Activated T-cell treated with anti-CD3 and anti-CD28 coated beads, Interleukin-2, amount 50 U/mL, for 4 hours (primary cell): ENCODE measurements around the gene HLA-E. TPM values are rescaled to one million over a fixed set of nuclear protein-coding genes. Genes with fewer than 3 reads are reported as not detected.
"Not testable (repeated sequence)": the region's sequence is repeated elsewhere in the genome, so short reads cannot be mapped to it uniquely, and the experiment has no call there.

Source experiments
- ATAC-seq, 2 donors: fragments of 200-7000 bp; cut with Tn5 transposase; one replicate each; pipeline ENCODE4 v1.10.0; 2021
- DNase-seq: peaks from one replicate; pipeline ENCODE4 v3.0.0-alpha.2; 2020
- H3K27me3 Mint-ChIP-seq: one replicate; pipeline ENCODE4 v1.8.0; 2021; ENCODE audit warnings: low read depth, mixed read lengths
- H3K36me3 Mint-ChIP-seq: one replicate; pipeline ENCODE4 v1.8.0; 2022; ENCODE audit warnings: mixed read lengths; ENCODE audit not compliant: insufficient read depth
- H3K4me1 Mint-ChIP-seq: one replicate; pipeline ENCODE4 v1.8.0; 2021; ENCODE audit warnings: low read depth, mixed read lengths
- H3K4me3 Mint-ChIP-seq: one replicate; pipeline ENCODE4 v1.8.0; 2021; ENCODE audit warnings: mild to moderate bottlenecking, moderate library complexity, mixed read lengths
- H3K9me3 Mint-ChIP-seq: one replicate; pipeline ENCODE4 v1.8.0; 2021; ENCODE audit warnings: mixed read lengths
- total RNA-seq, 3 donors: library from RNA; stranded (reverse); gene quantifications; one replicate each; pipeline ENCODE4 v1.2.1, GENCODE V29; 2021

HLA-E gene
- total RNA-seq, 3 donors from 2014 or later, result 695 to 1,026 (median 934) TPM

- Mint-ChIP-seq H3K4me1 (peaks cover 49% of the 10 kb centered on the region), H3K36me3 (peaks cover 41% of the 10 kb centered on the region), H3K4me3 (peak overlapping the region; percentile 98), H3K27me3 (no peaks in the 10 kb centered on the region), H3K9me3 (no peaks in the 10 kb centered on the region)
- ATAC-seq, result peak; percentile 60 to 63
- peak; percentile 85 for DNase-seq
These were observed 942 bp downstream of the HLA-E start for GRCh38 chr6:30490026-30490876.

GRCh38 chr6:30491291-30491953 lies 2.1 kb downstream of the HLA-E start:
- Mint-ChIP-seq H3K4me1 (peaks cover 55% of the 10 kb centered on the region), H3K4me3 (peak overlapping the region; percentile 98), H3K36me3 (peaks cover 42% of the 10 kb centered on the region)
- ATAC-seq, H3K27me3 Mint-ChIP-seq, H3K9me3 Mint-ChIP-seq: not testable (repeated sequence)
- peak; percentile 18 for DNase-seq

- ATAC-seq, result peak in 1 of 2 donors; percentile 2
- Mint-ChIP-seq H3K4me3 (peak overlapping the region; percentile 98), H3K9me3 (no peaks in the 10 kb centered on the region), H3K27me3 (no peaks in the 10 kb centered on the region), H3K36me3 (peaks cover 42% of the 10 kb centered on the region), H3K4me1 (peaks cover 57% of the 10 kb centered on the region)
- DNase-seq, result peak; percentile 20
These were observed 3.0 kb downstream of the HLA-E start for GRCh38 chr6:30491991-30492952.

DNA sequence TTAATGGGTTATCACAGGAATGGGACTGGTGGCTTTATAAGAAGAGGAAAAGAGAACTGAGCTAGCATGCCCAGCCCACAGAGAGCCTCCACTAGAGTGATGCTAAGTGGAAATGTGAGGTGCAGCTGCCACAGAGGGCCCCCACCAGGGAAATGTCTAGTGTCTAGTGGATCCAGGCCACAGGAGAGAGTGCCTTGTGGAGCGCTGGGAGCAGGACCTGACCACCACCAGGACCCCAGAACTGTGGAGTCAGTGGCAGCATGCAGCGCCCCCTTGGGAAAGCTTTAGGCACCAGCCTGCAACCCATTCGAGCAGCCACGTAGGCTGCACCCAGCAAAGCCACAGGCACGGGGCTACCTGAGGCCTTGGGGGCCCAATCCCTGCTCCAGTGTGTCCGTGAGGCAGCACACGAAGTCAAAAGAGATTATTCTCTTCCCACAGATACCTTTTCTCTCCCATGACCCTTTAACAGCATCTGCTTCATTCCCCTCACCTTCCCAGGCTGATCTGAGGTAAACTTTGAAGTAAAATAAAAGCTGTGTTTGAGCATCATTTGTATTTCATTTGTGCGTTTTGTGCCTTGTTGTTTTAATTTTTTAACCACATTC lies 4.4 kb downstream of the HLA-E start:
- Mint-ChIP-seq H3K4me3 (peak overlapping the region; percentile 98), H3K4me1 (peaks cover 57% of the 10 kb centered on the region), H3K36me3 (peaks cover 42% of the 10 kb centered on the region), H3K9me3 (no peaks in the 10 kb centered on the region), H3K27me3 (no peaks in the 10 kb centered on the region)
- DNase-seq, result peak; percentile 47
- no peak for ATAC-seq

- Mint-ChIP-seq H3K4me1 (peaks cover 55% of the 10 kb centered on the region), H3K27me3 (no peaks in the 10 kb centered on the region), H3K4me3 (peak overlapping the region; percentile 98), H3K9me3 (no peaks in the 10 kb centered on the region), H3K36me3 (peaks cover 42% of the 10 kb centered on the region)
- no peak for ATAC-seq
- DNase-seq, result no peak
These were observed 5.1 kb downstream of the HLA-E start for GRCh38 chr6:30494291-30494861.

- DNase-seq, H3K27me3 Mint-ChIP-seq, ATAC-seq, H3K9me3 Mint-ChIP-seq: not testable (repeated sequence)
- H3K4me1 Mint-ChIP-seq, result peaks cover 58% of the 10 kb centered on the region
- H3K4me3 Mint-ChIP-seq, result peak overlapping the region; percentile 45
- peaks cover 42% of the 10 kb centered on the region for H3K36me3 Mint-ChIP-seq
These were observed 5.8 kb downstream of the HLA-E start for GRCh38 chr6:30495060-30495459.

GRCh38 chr6:30495993-30496392 lies 6.7 kb downstream of the HLA-E start:
- H3K4me3 Mint-ChIP-seq, result no peak overlapping the region
- H3K4me1 Mint-ChIP-seq, result peaks cover 68% of the 10 kb centered on the region

DNA sequence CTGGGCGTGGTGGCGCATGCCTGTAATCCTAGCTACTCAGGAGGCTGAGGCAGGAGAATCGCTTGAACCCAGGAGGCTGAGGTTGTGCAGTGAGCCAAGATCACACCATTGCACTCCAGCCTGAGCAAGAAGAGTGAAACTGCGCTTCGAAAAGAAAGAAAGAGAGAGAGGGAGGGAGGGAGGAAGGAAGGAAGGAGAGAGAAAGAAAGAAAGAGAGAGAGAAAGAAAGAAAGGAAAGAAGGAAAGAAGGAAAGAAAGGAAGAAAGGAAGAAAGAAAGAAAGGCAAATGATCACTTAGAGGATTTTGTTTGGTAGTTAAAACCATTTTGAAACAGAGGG lies 7.9 kb downstream of the HLA-E start:
- H3K4me3 Mint-ChIP-seq, H3K9me3 Mint-ChIP-seq, H3K27me3 Mint-ChIP-seq, ATAC-seq, DNase-seq: not testable (repeated sequence)
- H3K4me1 Mint-ChIP-seq, result peaks cover 66% of the 10 kb centered on the region
- H3K36me3 Mint-ChIP-seq, result peaks cover 20% of the 10 kb centered on the region

More at GRCh38 chr6:30495993-30496392, 6.7 kb downstream of the HLA-E start:
- H3K9me3 Mint-ChIP-seq, result no peaks in the 10 kb centered on the region
- H3K36me3 Mint-ChIP-seq, result peaks cover 33% of the 10 kb centered on the region
- H3K27me3 Mint-ChIP-seq, result no peaks in the 10 kb centered on the region
- ATAC-seq (no peak), DNase-seq (no peak)

GRCh38 chr6:30497714-30498113 lies 8.4 kb downstream of the HLA-E start:
- Mint-ChIP-seq H3K9me3 (no peaks in the 10 kb centered on the region), H3K36me3 (peaks cover 15% of the 10 kb centered on the region), H3K27me3 (no peaks in the 10 kb centered on the region), H3K4me3 (no peak overlapping the region), H3K4me1 (peaks cover 65% of the 10 kb centered on the region)
- DNase-seq (no peak), ATAC-seq (no peak)

GRCh38 chr6:30498705-30499104 lies 9.4 kb downstream of the HLA-E start:
- not testable (repeated sequence) for H3K4me3 Mint-ChIP-seq, H3K27me3 Mint-ChIP-seq, H3K36me3 Mint-ChIP-seq, H3K9me3 Mint-ChIP-seq, ATAC-seq, DNase-seq
- peaks cover 58% of the 10 kb centered on the region for H3K4me1 Mint-ChIP-seq

GRCh38 chr6:30500421-30501355 lies 11.4 kb downstream of the HLA-E start:
- no peaks in the 10 kb centered on the region for H3K9me3 Mint-ChIP-seq
- peak; percentile 28 to 29 for ATAC-seq

GRCh38 chr6:30507849-30508827 lies 18.8 kb downstream of the HLA-E start:
- H3K4me1 Mint-ChIP-seq, result peaks cover 64% of the 10 kb centered on the region
- no peaks in the 10 kb centered on the region for H3K9me3 Mint-ChIP-seq
- no peaks in the 10 kb centered on the region for H3K36me3 Mint-ChIP-seq
- peak; percentile 41 to 46 for ATAC-seq
- DNase-seq, result no peak
- H3K4me3 Mint-ChIP-seq, result no peak overlapping the region
- no peaks in the 10 kb centered on the region for H3K27me3 Mint-ChIP-seq

More at GRCh38 chr6:30500421-30501355, 11.4 kb downstream of the HLA-E start:
- Mint-ChIP-seq H3K36me3 (no peaks in the 10 kb centered on the region), H3K4me3 (peak overlapping the region; percentile 70), H3K27me3 (no peaks in the 10 kb centered on the region), H3K4me1 (peaks cover 39% of the 10 kb centered on the region)
- DNase-seq, result no peak
